ENCODE measurements around the gene GOLGA8T.
"Not testable (repeated sequence)": the region's sequence is repeated elsewhere in the genome, so short reads cannot be mapped to it uniquely, and the experiment has no call there.

Gene GOLGA8T

DNA sequence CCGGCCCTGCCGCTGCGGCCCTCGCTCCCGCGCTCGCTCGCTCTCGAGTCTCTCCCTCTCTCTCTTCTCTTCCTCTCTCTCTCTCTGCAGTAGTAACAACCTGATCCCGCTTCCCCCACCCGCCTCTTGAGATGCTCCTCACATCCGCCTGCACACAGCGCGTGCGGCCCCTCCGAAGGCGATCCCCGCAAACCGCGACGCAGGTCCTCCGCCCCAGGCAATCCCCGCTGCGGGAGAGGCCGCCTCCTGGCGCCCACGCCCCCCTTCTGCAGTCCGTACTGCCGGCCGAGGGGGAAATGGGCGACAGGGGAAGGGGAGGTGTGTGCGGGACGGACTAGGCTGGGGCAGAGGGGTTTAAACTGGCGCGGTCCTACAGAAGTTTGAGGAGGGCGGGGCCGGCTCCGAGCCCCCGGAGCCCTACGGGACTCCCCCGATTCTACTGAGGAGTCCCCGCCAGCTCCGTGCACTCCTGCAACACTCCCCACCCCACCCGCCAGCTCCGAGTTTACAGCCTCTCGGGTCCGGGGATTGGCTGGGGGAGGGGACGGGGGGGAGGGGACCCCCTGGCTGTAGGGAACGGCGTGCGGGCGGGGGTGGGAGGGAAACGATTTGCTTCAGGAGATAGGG, 57.4 kb downstream of the GOLGA8T start:
- not testable (repeated sequence) for DNase-seq (ENCODE audit: low spot score)

DNA sequence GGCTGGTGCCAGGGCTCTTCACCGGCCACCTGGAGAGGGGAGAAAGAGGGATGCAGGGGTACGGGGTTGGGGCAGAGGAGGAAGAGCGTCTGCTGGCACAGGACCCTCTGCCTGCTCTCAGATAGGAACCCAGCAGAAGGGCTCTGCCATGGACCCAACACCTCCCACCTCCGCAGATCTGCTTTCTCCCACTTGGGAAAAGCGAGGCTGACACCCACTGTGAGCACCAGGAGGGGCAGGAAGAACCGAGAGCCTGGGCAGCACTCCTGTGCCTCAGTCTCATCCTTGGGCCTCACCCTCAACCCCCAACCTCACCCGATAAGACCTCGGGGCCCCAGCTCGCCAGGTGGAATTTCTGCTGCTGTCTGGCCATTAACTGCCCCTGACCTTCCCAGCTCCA, 58.0 kb downstream of the GOLGA8T start:
- DNase-seq (ENCODE audit: low spot score) = not testable (repeated sequence)

All from hematopoietic multipotent progenitor cell treated with erythropoietin and hydrocortisone succinate and interleukin-3 and kit ligand, for 15 days (in vitro differentiated cells).